Measurements from ENCODE around the gene PRDM16.

Gene PRDM16

GRCh38 chr1:3207217-3207848 is 138.3 kb downstream of the PRDM16 start:
- peak overlapping the region; percentile 100 for H2BK120ac ChIP-seq (ENCODE audit: low read depth, low read length)
- H2BK15ac ChIP-seq (ENCODE audit: low read length): peak overlapping the region; percentile 93
- no peak for DNase-seq (ENCODE audit: low spot score)
- no peak overlapping the region for H3K27ac ChIP-seq (replicated peaks; ENCODE audit: low read length)
- H3K36me3 ChIP-seq (replicated peaks in 1 of 2; ENCODE audit: control insufficient read depth in 2 of 2, insufficient read depth in 2 of 2, low read length in 2 of 2): peaks cover 0 to 1% of the 10 kb centered on the region in 2 donors
- no CpG with 5 or more reads among the region's 26 CpGs for WGBS, 2 donors (ENCODE audit: extremely low coverage in 2 of 2, insufficient read length in 2 of 2, insufficient replicate concordance in 1 of 2)
- peak overlapping the region; percentile 61 for H3K18ac ChIP-seq (ENCODE audit: low read length)
- peaks cover 0 to 66% (median 0%) of the 10 kb centered on the region in 3 experiments for H3K27me3 ChIP-seq (ENCODE audit: control insufficient read depth in 3 of 3, insufficient read depth in 3 of 3, low read depth in 1 of 3, low read length in 3 of 3)
- no peak overlapping the region for H3K9ac ChIP-seq (ENCODE audit: low read depth, low read length, poor library complexity)
- H3K4me3 ChIP-seq (ENCODE audit: low read length in 2 of 2): no peak overlapping the region
- peak overlapping the region; percentile 99 for H2AK5ac ChIP-seq (ENCODE audit: low read depth, low read length)
- H3K14ac ChIP-seq (ENCODE audit: low read length): no peak overlapping the region
- no peak overlapping the region for H4K8ac ChIP-seq (ENCODE audit: low read depth, low read length)
- no peaks in the 10 kb centered on the region for H3K79me1 ChIP-seq (ENCODE audit: low read depth, low read length)
- peak overlapping the region; percentile 18 for H2BK12ac ChIP-seq (ENCODE audit: low read length)
- no peak overlapping the region for H3K4me2 ChIP-seq (ENCODE audit: insufficient read depth, low read length, poor library complexity, severe bottlenecking)
- no peak overlapping the region for H4K91ac ChIP-seq (ENCODE audit: low read depth, low read length, poor library complexity)
- peaks cover 0 to 43% of the 10 kb centered on the region in 2 donors for H3K4me1 ChIP-seq (ENCODE audit: control insufficient read depth in 2 of 2, insufficient read depth in 1 of 2, low read depth in 1 of 2, low read length in 2 of 2)
- H3K4ac ChIP-seq (ENCODE audit: low read length): no peak overlapping the region
- no peaks in the 10 kb centered on the region for H3K9me3 ChIP-seq (replicated peaks in 1 of 2; ENCODE audit: control insufficient read depth in 2 of 2, insufficient read depth in 1 of 2, low read depth in 1 of 2, low read length in 2 of 2)
- no peak overlapping the region for H2AFZ ChIP-seq (ENCODE audit: low read length)
- H2BK5ac ChIP-seq (ENCODE audit: low read length): peak overlapping the region; percentile 68
- no peak overlapping the region for H3K23ac ChIP-seq (ENCODE audit: low read depth, low read length, poor library complexity)

- Histone ChIP-seq H2BK5ac (ENCODE audit: low read length) (no peak overlapping the region), H2BK12ac (ENCODE audit: low read length) (no peak overlapping the region), H3K23ac (ENCODE audit: low read depth, low read length, poor library complexity) (no peak overlapping the region), H3K27me3 (ENCODE audit: control insufficient read depth in 3 of 3, insufficient read depth in 3 of 3, low read depth in 1 of 3, low read length in 3 of 3) (peaks cover 0 to 56% (median 0%) of the 10 kb centered on the region in 3 experiments), H3K18ac (ENCODE audit: low read length) (no peak overlapping the region), H3K9me3 (replicated peaks in 1 of 2; ENCODE audit: control insufficient read depth in 2 of 2, insufficient read depth in 1 of 2, low read depth in 1 of 2, low read length in 2 of 2) (no peaks in the 10 kb centered on the region), H3K9ac (ENCODE audit: low read depth, low read length, poor library complexity) (no peak overlapping the region), H2AFZ (ENCODE audit: low read length) (no peak overlapping the region), H4K91ac (ENCODE audit: low read depth, low read length, poor library complexity) (no peak overlapping the region), H2AK5ac (ENCODE audit: low read depth, low read length) (peak overlapping the region; percentile 20), H3K27ac (replicated peaks; ENCODE audit: low read length) (no peak overlapping the region), H3K4me2 (ENCODE audit: insufficient read depth, low read length, poor library complexity, severe bottlenecking) (no peak overlapping the region), H3K4me3 (ENCODE audit: low read length in 2 of 2) (no peak overlapping the region), H2BK15ac (ENCODE audit: low read length) (no peak overlapping the region), H3K79me1 (ENCODE audit: low read depth, low read length) (no peaks in the 10 kb centered on the region), H3K36me3 (replicated peaks in 1 of 2; ENCODE audit: control insufficient read depth in 2 of 2, insufficient read depth in 2 of 2, low read length in 2 of 2) (peaks cover 0 to 1% of the 10 kb centered on the region in 2 donors), H4K8ac (ENCODE audit: low read depth, low read length) (no peak overlapping the region), H2BK120ac (ENCODE audit: low read depth, low read length) (no peak overlapping the region), H3K4me1 (ENCODE audit: control insufficient read depth in 2 of 2, insufficient read depth in 1 of 2, low read depth in 1 of 2, low read length in 2 of 2) (peaks cover 0 to 50% of the 10 kb centered on the region in 2 donors), H3K14ac (ENCODE audit: low read length) (no peak overlapping the region), H3K4ac (ENCODE audit: low read length) (no peak overlapping the region)
- no peak for DNase-seq (ENCODE audit: low spot score)
- no CpG with 5 or more reads among the region's 3 CpGs for WGBS, 2 donors (ENCODE audit: extremely low coverage in 2 of 2, insufficient read length in 2 of 2, insufficient replicate concordance in 1 of 2)
Measured at GRCh38 chr1:3208819-3209200, 139.8 kb downstream of the PRDM16 start.

GRCh38 chr1:3209201-3209600 is 140.2 kb downstream of the PRDM16 start:
- no CpG with 5 or more reads among the region's 19 CpGs for WGBS, 2 donors (ENCODE audit: extremely low coverage in 2 of 2, insufficient read length in 2 of 2, insufficient replicate concordance in 1 of 2)
- no peak overlapping the region for H4K8ac ChIP-seq (ENCODE audit: low read depth, low read length)

GRCh38 chr1:3211582-3212375 is 142.8 kb downstream of the PRDM16 start:
- Histone ChIP-seq H3K27ac (replicated peaks; ENCODE audit: low read length) (peak overlapping the region; percentile 97), H3K4me3 (ENCODE audit: low read length in 2 of 2) (peak overlapping the region in 1 of 2 donors; percentile 47), H4K91ac (ENCODE audit: low read depth, low read length, poor library complexity) (peak overlapping the region; percentile 73), H3K9me3 (replicated peaks in 1 of 2; ENCODE audit: control insufficient read depth in 2 of 2, insufficient read depth in 1 of 2, low read depth in 1 of 2, low read length in 2 of 2) (no peaks in the 10 kb centered on the region), H3K18ac (ENCODE audit: low read length) (peak overlapping the region; percentile 99), H2BK120ac (ENCODE audit: low read depth, low read length) (peak overlapping the region; percentile 92), H3K4me2 (ENCODE audit: insufficient read depth, low read length, poor library complexity, severe bottlenecking) (no peak overlapping the region), H3K4me1 (ENCODE audit: control insufficient read depth in 2 of 2, insufficient read depth in 1 of 2, low read depth in 1 of 2, low read length in 2 of 2) (peaks cover 0 to 29% of the 10 kb centered on the region in 2 donors), H2AK5ac (ENCODE audit: low read depth, low read length) (peak overlapping the region; percentile 94), H2BK12ac (ENCODE audit: low read length) (peak overlapping the region; percentile 97), H2BK5ac (ENCODE audit: low read length) (peak overlapping the region; percentile 97), H3K27me3 (ENCODE audit: control insufficient read depth in 3 of 3, insufficient read depth in 3 of 3, low read depth in 1 of 3, low read length in 3 of 3) (peaks cover 0 to 56% (median 0%) of the 10 kb centered on the region in 3 experiments), H3K23ac (ENCODE audit: low read depth, low read length, poor library complexity) (peak overlapping the region; percentile 92), H3K14ac (ENCODE audit: low read length) (peak overlapping the region; percentile 98), H2AFZ (ENCODE audit: low read length) (no peak overlapping the region), H3K4ac (ENCODE audit: low read length) (peak overlapping the region; percentile 96), H3K36me3 (replicated peaks in 1 of 2; ENCODE audit: control insufficient read depth in 2 of 2, insufficient read depth in 2 of 2, low read length in 2 of 2) (no peaks in the 10 kb centered on the region), H2BK15ac (ENCODE audit: low read length) (peak overlapping the region; percentile 94), H3K79me1 (ENCODE audit: low read depth, low read length) (no peaks in the 10 kb centered on the region), H4K8ac (ENCODE audit: low read depth, low read length) (peak overlapping the region; percentile 73), H3K9ac (ENCODE audit: low read depth, low read length, poor library complexity) (peak overlapping the region; percentile 79)
- WGBS, 2 donors (ENCODE audit: extremely low coverage in 2 of 2, insufficient read length in 2 of 2, insufficient replicate concordance in 1 of 2): no CpG with 5 or more reads among the region's 47 CpGs
- DNase-seq (ENCODE audit: low spot score): peak; percentile 59

More at GRCh38 chr1:3209201-3209600, 140.2 kb downstream of the PRDM16 start:
- peak overlapping the region; percentile 20 for H2AK5ac ChIP-seq (ENCODE audit: low read depth, low read length)
- no peaks in the 10 kb centered on the region for H3K9me3 ChIP-seq (replicated peaks in 1 of 2; ENCODE audit: control insufficient read depth in 2 of 2, insufficient read depth in 1 of 2, low read depth in 1 of 2, low read length in 2 of 2)
- no peak overlapping the region for H2BK12ac ChIP-seq (ENCODE audit: low read length)
- no peak overlapping the region for H3K4ac ChIP-seq (ENCODE audit: low read length)
- no peak overlapping the region for H2BK120ac ChIP-seq (ENCODE audit: low read depth, low read length)
- H4K91ac ChIP-seq (ENCODE audit: low read depth, low read length, poor library complexity): no peak overlapping the region
- no peak overlapping the region for H3K9ac ChIP-seq (ENCODE audit: low read depth, low read length, poor library complexity)
- peaks cover 0 to 1% of the 10 kb centered on the region in 2 donors for H3K36me3 ChIP-seq (replicated peaks in 1 of 2; ENCODE audit: control insufficient read depth in 2 of 2, insufficient read depth in 2 of 2, low read length in 2 of 2)
- H3K18ac ChIP-seq (ENCODE audit: low read length): peak overlapping the region; percentile 86
- peaks cover 0 to 56% (median 0%) of the 10 kb centered on the region in 3 experiments for H3K27me3 ChIP-seq (ENCODE audit: control insufficient read depth in 3 of 3, insufficient read depth in 3 of 3, low read depth in 1 of 3, low read length in 3 of 3)
- no peak overlapping the region for H2AFZ ChIP-seq (ENCODE audit: low read length)
- H3K79me1 ChIP-seq (ENCODE audit: low read depth, low read length): no peaks in the 10 kb centered on the region
- no peak overlapping the region for H2BK5ac ChIP-seq (ENCODE audit: low read length)
- no peak overlapping the region for H3K4me2 ChIP-seq (ENCODE audit: insufficient read depth, low read length, poor library complexity, severe bottlenecking)
- H3K14ac ChIP-seq (ENCODE audit: low read length): peak overlapping the region; percentile 39
- no peak for DNase-seq (ENCODE audit: low spot score)
- H2BK15ac ChIP-seq (ENCODE audit: low read length): peak overlapping the region; percentile 2
- peaks cover 0 to 47% of the 10 kb centered on the region in 2 donors for H3K4me1 ChIP-seq (ENCODE audit: control insufficient read depth in 2 of 2, insufficient read depth in 1 of 2, low read depth in 1 of 2, low read length in 2 of 2)
- H3K23ac ChIP-seq (ENCODE audit: low read depth, low read length, poor library complexity): no peak overlapping the region
- no peak overlapping the region for H3K27ac ChIP-seq (replicated peaks; ENCODE audit: low read length)
- H3K4me3 ChIP-seq (ENCODE audit: low read length in 2 of 2): no peak overlapping the region

Measured in neuronal stem cell (in vitro differentiated cells).